HL-60 (cell line): ENCODE results near the gene GNA14.
A peak's percentile ranks its signal among the peaks of the same experiment; 100 is the strongest.

Experiments
- DNase-seq, 2 experiments: peaks; one replicate each; pipeline ENCODE4 v3.0.0-alpha.2; 2010 to 2020; ENCODE audit warnings: low read depth in 1 of 2, low spot score in 1 of 2
- H3K27ac ChIP-seq: fragments of 250-450 bp; sonication (Bioruptor Pico); replicated peaks from 2 replicates; pipeline ENCODE4 v1.5.1; 2020; ENCODE audit warnings: mild to moderate bottlenecking, moderate library complexity
- H3K27me3 ChIP-seq: fragments of 250-450 bp; sonication (Bioruptor Pico); 2 replicates; pipeline ENCODE4 v1.5.1; 2021; ENCODE audit warnings: mild to moderate bottlenecking, moderate library complexity; ENCODE audit not compliant: insufficient read depth, poor library complexity, severe bottlenecking
- H3K4me3 ChIP-seq: replicated peaks from 2 replicates; pipeline ENCODE4 v1.5.1; 2011; ENCODE audit warnings: mild to moderate bottlenecking, control low read depth, low read length; ENCODE audit not compliant: insufficient read depth
- GABPA ChIP-seq: IDR thresholded peaks from 2 replicates; pipeline ENCODE4 v1.6.1; 2012; ENCODE audit warnings: low read depth
- POLR2AphosphoS5 ChIP-seq: IDR thresholded peaks from 2 replicates; pipeline ENCODE4 v1.6.1; 2012; ENCODE audit warnings: low read depth
- SPI1 ChIP-seq: IDR thresholded peaks from 2 replicates; pipeline ENCODE4 v1.6.1; 2012; ENCODE audit warnings: low read depth, mild to moderate bottlenecking, borderline replicate concordance
- TF ChIP-seq, protein P1 (sequence below): IDR thresholded peaks from 2 replicates; pipeline ENCODE4 v1.6.1; 2012; ENCODE audit warnings: low read depth; ENCODE audit not compliant: insufficient replicate concordance
- TF ChIP-seq, protein P2 (sequence below): IDR thresholded peaks from one replicate; pipeline ENCODE4 v1.5.1; 2011; ENCODE audit warnings: low read length, control low read depth, inconsistent platforms; ENCODE audit not compliant: insufficient read depth

GNA14 gene

GRCh38 chr9:77518688-77519087, 129.4 kb downstream of the GNA14 start:
- DNase-seq: no peak
- no peak overlapping the region for H3K27ac ChIP-seq
- H3K4me3 ChIP-seq: no peak overlapping the region
- TF ChIP-seq SPI1 (no peak), GABPA (no peak), POLR2AphosphoS5 (no peak)
- TF ChIP-seq, protein P1, sequence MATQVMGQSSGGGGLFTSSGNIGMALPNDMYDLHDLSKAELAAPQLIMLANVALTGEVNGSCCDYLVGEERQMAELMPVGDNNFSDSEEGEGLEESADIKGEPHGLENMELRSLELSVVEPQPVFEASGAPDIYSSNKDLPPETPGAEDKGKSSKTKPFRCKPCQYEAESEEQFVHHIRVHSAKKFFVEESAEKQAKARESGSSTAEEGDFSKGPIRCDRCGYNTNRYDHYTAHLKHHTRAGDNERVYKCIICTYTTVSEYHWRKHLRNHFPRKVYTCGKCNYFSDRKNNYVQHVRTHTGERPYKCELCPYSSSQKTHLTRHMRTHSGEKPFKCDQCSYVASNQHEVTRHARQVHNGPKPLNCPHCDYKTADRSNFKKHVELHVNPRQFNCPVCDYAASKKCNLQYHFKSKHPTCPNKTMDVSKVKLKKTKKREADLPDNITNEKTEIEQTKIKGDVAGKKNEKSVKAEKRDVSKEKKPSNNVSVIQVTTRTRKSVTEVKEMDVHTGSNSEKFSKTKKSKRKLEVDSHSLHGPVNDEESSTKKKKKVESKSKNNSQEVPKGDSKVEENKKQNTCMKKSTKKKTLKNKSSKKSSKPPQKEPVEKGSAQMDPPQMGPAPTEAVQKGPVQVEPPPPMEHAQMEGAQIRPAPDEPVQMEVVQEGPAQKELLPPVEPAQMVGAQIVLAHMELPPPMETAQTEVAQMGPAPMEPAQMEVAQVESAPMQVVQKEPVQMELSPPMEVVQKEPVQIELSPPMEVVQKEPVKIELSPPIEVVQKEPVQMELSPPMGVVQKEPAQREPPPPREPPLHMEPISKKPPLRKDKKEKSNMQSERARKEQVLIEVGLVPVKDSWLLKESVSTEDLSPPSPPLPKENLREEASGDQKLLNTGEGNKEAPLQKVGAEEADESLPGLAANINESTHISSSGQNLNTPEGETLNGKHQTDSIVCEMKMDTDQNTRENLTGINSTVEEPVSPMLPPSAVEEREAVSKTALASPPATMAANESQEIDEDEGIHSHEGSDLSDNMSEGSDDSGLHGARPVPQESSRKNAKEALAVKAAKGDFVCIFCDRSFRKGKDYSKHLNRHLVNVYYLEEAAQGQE: no peak
- TF ChIP-seq, protein P2, sequence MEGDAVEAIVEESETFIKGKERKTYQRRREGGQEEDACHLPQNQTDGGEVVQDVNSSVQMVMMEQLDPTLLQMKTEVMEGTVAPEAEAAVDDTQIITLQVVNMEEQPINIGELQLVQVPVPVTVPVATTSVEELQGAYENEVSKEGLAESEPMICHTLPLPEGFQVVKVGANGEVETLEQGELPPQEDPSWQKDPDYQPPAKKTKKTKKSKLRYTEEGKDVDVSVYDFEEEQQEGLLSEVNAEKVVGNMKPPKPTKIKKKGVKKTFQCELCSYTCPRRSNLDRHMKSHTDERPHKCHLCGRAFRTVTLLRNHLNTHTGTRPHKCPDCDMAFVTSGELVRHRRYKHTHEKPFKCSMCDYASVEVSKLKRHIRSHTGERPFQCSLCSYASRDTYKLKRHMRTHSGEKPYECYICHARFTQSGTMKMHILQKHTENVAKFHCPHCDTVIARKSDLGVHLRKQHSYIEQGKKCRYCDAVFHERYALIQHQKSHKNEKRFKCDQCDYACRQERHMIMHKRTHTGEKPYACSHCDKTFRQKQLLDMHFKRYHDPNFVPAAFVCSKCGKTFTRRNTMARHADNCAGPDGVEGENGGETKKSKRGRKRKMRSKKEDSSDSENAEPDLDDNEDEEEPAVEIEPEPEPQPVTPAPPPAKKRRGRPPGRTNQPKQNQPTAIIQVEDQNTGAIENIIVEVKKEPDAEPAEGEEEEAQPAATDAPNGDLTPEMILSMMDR: no peak
- H3K27me3 ChIP-seq: no peaks in the 10 kb centered on the region

GRCh38 chr9:77516781-77517180, 131.3 kb downstream of the GNA14 start:
- H3K4me3 ChIP-seq: no peak overlapping the region
- DNase-seq: no peak
- no peak overlapping the region for H3K27ac ChIP-seq
- no peaks in the 10 kb centered on the region for H3K27me3 ChIP-seq
- TF ChIP-seq, protein P1: no peak

DNA sequence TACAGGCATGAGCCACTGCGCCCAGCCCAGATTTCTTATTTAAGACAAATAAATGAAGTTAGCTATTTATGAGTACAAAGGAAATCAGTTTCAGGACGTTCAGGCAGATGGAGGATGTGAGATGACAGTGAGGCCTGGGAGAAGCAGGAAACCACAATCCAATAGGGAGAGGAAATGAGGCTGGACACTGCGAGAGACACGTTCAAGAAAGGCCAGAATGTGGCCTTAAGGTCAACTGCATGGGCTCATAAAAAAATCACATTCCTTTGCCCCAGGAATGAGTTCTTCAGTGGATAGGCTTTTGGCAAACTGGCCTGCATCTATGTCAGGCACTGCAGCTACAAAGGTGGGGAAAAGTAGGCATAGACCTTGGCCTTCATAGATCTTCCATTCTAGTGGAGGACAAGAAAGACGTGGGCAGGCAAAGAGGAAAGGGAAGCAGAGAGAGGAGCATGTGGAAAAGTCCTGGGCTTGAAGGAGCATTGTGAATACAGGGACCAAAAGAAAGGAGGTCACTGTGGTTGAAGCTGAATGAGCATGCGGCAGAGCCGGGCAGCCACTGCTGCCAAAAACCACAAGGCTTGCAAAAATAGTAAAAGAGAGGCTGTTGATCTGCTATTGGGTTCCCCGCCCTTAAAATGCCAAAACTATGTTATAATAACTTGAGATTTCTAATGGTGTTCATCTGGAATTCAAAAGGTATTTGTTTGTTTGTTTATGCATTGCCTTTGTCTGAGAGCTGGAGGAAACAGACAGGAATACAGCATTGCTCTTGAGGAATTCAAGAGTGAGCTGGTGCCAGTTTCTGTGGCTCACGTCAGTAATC, 133.0 kb downstream of the GNA14 start:
- no peak overlapping the region for H3K27ac ChIP-seq
- H3K27me3 ChIP-seq: no peaks in the 10 kb centered on the region
- TF ChIP-seq POLR2AphosphoS5: no peak
- no peak for TF ChIP-seq SPI1
- TF ChIP-seq, protein P1: no peak
- no peak for TF ChIP-seq GABPA
- TF ChIP-seq, protein P2: no peak
- H3K4me3 ChIP-seq: no peak overlapping the region
- DNase-seq: peak in 1 of 2 experiments; percentile 2
